HEK293 (cell line): ENCODE measurements around the gene PDE11A.

ENCODE experiments used
- ATF2 ChIP-seq: fragments of 450-650 bp; formaldehyde crosslinking; IDR thresholded peaks from 2 replicates; pipeline ENCODE4 v1.5.1; 2016; ENCODE audit warnings: missing biosample characterization, missing genetic modification characterization, low read depth
- EGR2 ChIP-seq: fragments of 450-650 bp; formaldehyde crosslinking; IDR thresholded peaks from 2 replicates; pipeline ENCODE4 v1.5.1; 2016; ENCODE audit warnings: low read depth, missing biosample characterization, missing genetic modification characterization
- ELK4 ChIP-seq: IDR thresholded peaks from 2 replicates; pipeline ENCODE4 v1.6.1; 2011; ENCODE audit warnings: mild to moderate bottlenecking, low read depth, low read length, borderline replicate concordance
- GLI4 ChIP-seq: fragments of 450-650 bp; formaldehyde crosslinking; IDR thresholded peaks from 2 replicates; pipeline ENCODE4 v1.5.1; 2016; ENCODE audit warnings: missing biosample characterization, missing genetic modification characterization
- HOXA7 ChIP-seq: sonication (generic); formaldehyde crosslinking; IDR thresholded peaks from 2 replicates; pipeline ENCODE4 v1.8.1; 2022; ENCODE audit warnings: missing genetic modification reagents, borderline replicate concordance
- PRDM2 ChIP-seq: fragments of 450-650 bp; formaldehyde crosslinking; IDR thresholded peaks from 2 replicates; pipeline ENCODE4 v1.5.1; 2016; ENCODE audit warnings: missing biosample characterization, missing genetic modification characterization, borderline replicate concordance
- ZBTB20 ChIP-seq: fragments of 450-650 bp; formaldehyde crosslinking; IDR thresholded peaks from 2 replicates; pipeline ENCODE4 v1.5.1; 2016; ENCODE audit warnings: missing biosample characterization, missing genetic modification characterization
- ZBTB6 ChIP-seq: fragments of 450-650 bp; formaldehyde crosslinking; IDR thresholded peaks from 2 replicates; pipeline ENCODE4 v1.5.1; 2017; ENCODE audit warnings: missing biosample characterization, missing genetic modification characterization
- ZFHX2 ChIP-seq: fragments of 450-650 bp; formaldehyde crosslinking; conservative IDR thresholded peaks from 2 replicates; pipeline ENCODE4 v1.5.1; 2016; ENCODE audit warnings: missing biosample characterization, missing genetic modification characterization
- ZNF114 ChIP-seq: fragments of 450-650 bp; formaldehyde crosslinking; IDR thresholded peaks from 2 replicates; pipeline ENCODE4 v1.5.0; 2017; ENCODE audit warnings: missing biosample characterization, missing genetic modification characterization
- ZNF221 ChIP-seq: fragments of 450-650 bp; formaldehyde crosslinking; IDR thresholded peaks from 2 replicates; pipeline ENCODE4 v1.5.1; 2017; ENCODE audit warnings: missing biosample characterization, missing genetic modification characterization, borderline replicate concordance
- ZNF311 ChIP-seq: fragments of 450-650 bp; formaldehyde crosslinking; IDR thresholded peaks from 2 replicates; pipeline ENCODE4 v1.5.1; 2017; ENCODE audit warnings: missing biosample characterization, missing genetic modification characterization, borderline replicate concordance
- ZNF398 ChIP-seq: fragments of 450-650 bp; formaldehyde crosslinking; IDR thresholded peaks from 2 replicates; pipeline ENCODE4 v1.5.1; 2017; ENCODE audit warnings: missing biosample characterization, missing genetic modification characterization
- ZNF404 ChIP-seq: fragments of 450-650 bp; formaldehyde crosslinking; IDR thresholded peaks from 2 replicates; pipeline ENCODE4 v1.5.1; 2017; ENCODE audit warnings: missing biosample characterization, missing genetic modification characterization
- ZNF510 ChIP-seq: fragments of 450-650 bp; formaldehyde crosslinking; IDR thresholded peaks from 2 replicates; pipeline ENCODE4 v1.5.1; 2018; ENCODE audit warnings: mild to moderate bottlenecking, missing genetic modification characterization, missing biosample characterization; ENCODE audit not compliant: insufficient replicate concordance
- ZNF560 ChIP-seq: fragments of 450-650 bp; formaldehyde crosslinking; IDR thresholded peaks from 2 replicates; pipeline ENCODE4 v1.5.1; 2017; ENCODE audit warnings: missing biosample characterization, missing genetic modification characterization, borderline replicate concordance
- ZNF561 ChIP-seq: fragments of 450-650 bp; IDR thresholded peaks from 2 replicates; pipeline ENCODE4 v1.5.1; 2018; ENCODE audit warnings: missing biosample characterization, missing genetic modification characterization, borderline replicate concordance
- ZNF571 ChIP-seq: fragments of 450-650 bp; formaldehyde crosslinking; IDR thresholded peaks from 2 replicates; pipeline ENCODE4 v1.5.0; 2017; ENCODE audit warnings: missing biosample characterization, missing genetic modification characterization
- ZNF580 ChIP-seq: fragments of 450-650 bp; formaldehyde crosslinking; IDR thresholded peaks from 2 replicates; pipeline ENCODE4 v1.5.1; 2016; ENCODE audit warnings: missing biosample characterization, missing genetic modification characterization
- ZNF600 ChIP-seq: fragments of 450-650 bp; formaldehyde crosslinking; IDR thresholded peaks from 2 replicates; pipeline ENCODE4 v1.5.1; 2016; ENCODE audit warnings: missing biosample characterization, missing genetic modification characterization
- ZNF624 ChIP-seq: fragments of 450-650 bp; formaldehyde crosslinking; IDR thresholded peaks from 2 replicates; pipeline ENCODE4 v1.5.1; 2017; ENCODE audit warnings: missing biosample characterization, missing genetic modification characterization
- ZNF830 ChIP-seq: fragments of 450-650 bp; IDR thresholded peaks from 2 replicates; pipeline ENCODE4 v1.5.0; 2018; ENCODE audit warnings: missing biosample characterization, missing genetic modification characterization, low read depth, mild to moderate bottlenecking, moderate library complexity
- TF ChIP-seq, protein P1 (sequence below): fragments of 450-650 bp; formaldehyde crosslinking; IDR thresholded peaks from 2 replicates; pipeline ENCODE4 v1.5.0; 2017; ENCODE audit warnings: missing biosample characterization, missing genetic modification characterization, borderline replicate concordance

PDE11A gene

DNA sequence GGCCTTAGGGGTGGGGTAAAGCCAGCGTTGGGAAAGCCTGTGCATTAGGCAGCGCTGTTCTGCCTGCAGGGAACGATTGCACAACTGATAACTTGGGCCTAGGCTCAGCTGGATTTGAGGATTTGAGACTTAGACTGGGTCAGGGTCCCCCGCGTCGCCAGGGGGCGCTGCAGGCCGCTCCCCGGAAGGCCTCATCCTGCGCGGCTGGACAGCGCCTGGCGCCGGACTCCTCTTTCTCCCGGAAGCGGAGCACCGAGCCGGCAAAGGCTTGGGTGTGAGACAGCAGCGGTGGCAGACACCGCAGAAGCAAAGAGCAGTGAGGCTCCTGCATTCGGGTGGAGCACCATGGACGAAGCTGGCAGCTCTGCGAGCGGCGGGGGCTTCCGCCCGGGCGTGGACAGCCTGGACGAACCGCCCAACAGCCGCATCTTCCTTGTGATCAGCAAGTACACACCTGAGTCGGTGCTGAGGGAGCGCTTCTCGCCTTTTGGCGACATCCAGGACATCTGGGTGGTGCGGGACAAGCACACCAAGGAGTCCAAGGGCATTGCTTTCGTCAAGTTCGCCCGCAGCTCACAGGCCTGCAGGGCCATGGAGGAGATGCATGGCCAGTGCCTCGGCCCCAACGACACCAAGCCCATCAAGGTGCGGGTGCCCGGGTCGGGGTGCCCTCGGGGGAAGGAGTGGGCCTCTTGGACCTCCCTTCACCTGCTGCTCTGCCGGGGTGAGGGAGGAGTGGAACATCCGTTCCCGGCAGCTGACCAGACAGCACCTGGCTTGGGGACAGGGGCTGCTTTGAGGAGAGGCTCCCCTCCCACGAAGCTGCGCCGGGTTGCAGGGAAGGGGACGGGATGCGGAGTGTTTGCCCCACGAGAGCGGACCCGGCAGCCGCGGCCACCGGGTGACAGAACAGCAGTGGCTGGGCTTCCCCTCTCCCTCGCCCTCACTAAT is 39.9 kb upstream of the PDE11A start, which contains the start of gene RBM45 (continued):
- TF ChIP-seq ZNF580 (tag by site-specific recombination), result 0 out of 2 replicates have a peak, but pooled peaks have one; percentile 27
- TF ChIP-seq GLI4 (tag by site-specific recombination), result no peak
- no peak for TF ChIP-seq ZFHX2 (tag by site-specific recombination)
- no peak for TF ChIP-seq ZNF221
- peak; percentile 89 for TF ChIP-seq ZNF600 (tag by site-specific recombination)
- peak; percentile 91 for TF ChIP-seq ZNF561 (tag by site-specific recombination)
- no peak for TF ChIP-seq ZNF571
- TF ChIP-seq PRDM2 (tag by site-specific recombination), result no peak
- no peak for TF ChIP-seq ZNF404 (tag by site-specific recombination)
- peak; percentile 21; the same call in 1 of the 2 replicates for TF ChIP-seq ZBTB6
- TF ChIP-seq ZBTB20 (tag by site-specific recombination), result peak; percentile 30; the same call in 1 of the 2 replicates
- TF ChIP-seq, protein P1, sequence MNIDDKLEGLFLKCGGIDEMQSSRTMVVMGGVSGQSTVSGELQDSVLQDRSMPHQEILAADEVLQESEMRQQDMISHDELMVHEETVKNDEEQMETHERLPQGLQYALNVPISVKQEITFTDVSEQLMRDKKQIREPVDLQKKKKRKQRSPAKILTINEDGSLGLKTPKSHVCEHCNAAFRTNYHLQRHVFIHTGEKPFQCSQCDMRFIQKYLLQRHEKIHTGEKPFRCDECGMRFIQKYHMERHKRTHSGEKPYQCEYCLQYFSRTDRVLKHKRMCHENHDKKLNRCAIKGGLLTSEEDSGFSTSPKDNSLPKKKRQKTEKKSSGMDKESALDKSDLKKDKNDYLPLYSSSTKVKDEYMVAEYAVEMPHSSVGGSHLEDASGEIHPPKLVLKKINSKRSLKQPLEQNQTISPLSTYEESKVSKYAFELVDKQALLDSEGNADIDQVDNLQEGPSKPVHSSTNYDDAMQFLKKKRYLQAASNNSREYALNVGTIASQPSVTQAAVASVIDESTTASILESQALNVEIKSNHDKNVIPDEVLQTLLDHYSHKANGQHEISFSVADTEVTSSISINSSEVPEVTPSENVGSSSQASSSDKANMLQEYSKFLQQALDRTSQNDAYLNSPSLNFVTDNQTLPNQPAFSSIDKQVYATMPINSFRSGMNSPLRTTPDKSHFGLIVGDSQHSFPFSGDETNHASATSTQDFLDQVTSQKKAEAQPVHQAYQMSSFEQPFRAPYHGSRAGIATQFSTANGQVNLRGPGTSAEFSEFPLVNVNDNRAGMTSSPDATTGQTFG (tag by site-specific recombination), result no peak
- no peak for TF ChIP-seq ZNF398 (tag by site-specific recombination)
- no peak for TF ChIP-seq ATF2 (tag by site-specific recombination)
- no peak for TF ChIP-seq EGR2 (tag by site-specific recombination)
- no peak for TF ChIP-seq ZNF624 (tag by site-specific recombination)
- TF ChIP-seq ZNF560 (tag by site-specific recombination), result no peak
- TF ChIP-seq ELK4, result 0 out of 2 replicates have a peak, but pooled peaks have one; percentile 33
- no peak for TF ChIP-seq ZNF114
- TF ChIP-seq ZNF311 (tag by site-specific recombination), result no peak
- no peak for TF ChIP-seq ZNF510 (tag by site-specific recombination)
- no peak for TF ChIP-seq ZNF830 (tag by site-specific recombination)
- TF ChIP-seq HOXA7, result no peak
